Smooth muscle cell (in vitro differentiated cells): ENCODE measurements around the gene SFXN1. TPM values are rescaled to one million over a fixed set of nuclear protein-coding genes. Genes with fewer than 3 reads are reported as not detected.

Experiments used
- DNase-seq: peaks from one replicate; lab custom pipeline; 2025; ENCODE audit not compliant: unreplicated experiment; lab: John Stamatoyannopoulos, UW
- H2AFZ ChIP-seq: fragments of 200-600 bp; sonication (generic); 2 replicates; pipeline ENCODE4 v1.6.0; 2016; ENCODE audit warnings: antibody characterized with exemption, low read depth, mild to moderate bottlenecking
- H3F3A ChIP-seq: fragments of 200-600 bp; sonication (generic); 2 replicates; pipeline ENCODE4 v1.6.0; 2017; ENCODE audit warnings: antibody characterized with exemption, low read depth
- H3K27ac ChIP-seq: fragments of 200-600 bp; sonication (generic); 2 replicates; pipeline ENCODE4 v1.5.1; 2016; ENCODE audit warnings: low read depth, mild to moderate bottlenecking
- H3K27me3 ChIP-seq: fragments of 200-600 bp; sonication (generic); 2 replicates; pipeline ENCODE4 v1.6.1; 2016; ENCODE audit warnings: low read depth, mild to moderate bottlenecking
- H3K36me3 ChIP-seq: fragments of 200-600 bp; sonication (generic); 2 replicates; pipeline ENCODE4 v1.5.1; 2016; ENCODE audit warnings: low read depth
- H3K4me1 ChIP-seq: fragments of 200-600 bp; sonication (generic); 2 replicates; pipeline ENCODE4 v1.5.1; 2016; ENCODE audit warnings: low read depth
- H3K4me2 ChIP-seq: fragments of 200-600 bp; sonication (generic); 2 replicates; pipeline ENCODE4 v1.6.0; 2016; ENCODE audit warnings: mild to moderate bottlenecking
- H3K4me3 ChIP-seq: fragments of 200-600 bp; sonication (generic); 2 replicates; pipeline ENCODE4 v1.5.1; 2016; ENCODE audit warnings: mild to moderate bottlenecking
- H3K79me2 ChIP-seq: fragments of 200-600 bp; sonication (generic); 2 replicates; pipeline ENCODE4 v1.6.0; 2016; ENCODE audit warnings: low read depth, mild to moderate bottlenecking
- H3K9ac ChIP-seq: fragments of 200-600 bp; sonication (generic); 2 replicates; pipeline ENCODE4 v1.6.0; 2016; ENCODE audit warnings: low read depth
- H3K9me3 ChIP-seq: fragments of 200-600 bp; sonication (generic); replicated peaks from 2 replicates; pipeline ENCODE4 v1.5.1; 2016; ENCODE audit warnings: low read depth
- H4K20me1 ChIP-seq: fragments of 200-600 bp; sonication (generic); 2 replicates; pipeline ENCODE4 v1.6.0; 2016; ENCODE audit warnings: low read depth
- CTCF ChIP-seq: fragments of 200-600 bp; sonication (generic); IDR thresholded peaks from 2 replicates; pipeline ENCODE4 v1.5.1; 2017; ENCODE audit warnings: borderline replicate concordance, mild to moderate bottlenecking, antibody characterized with exemption; ENCODE audit not compliant: insufficient read depth, poor library complexity, severe bottlenecking
- WGBS: methylation state at CpG from one replicate; pipeline ENCODE4 v1.1.7; 2016; ENCODE audit warnings: low lambda C conversion rate; 5-methylcytosine and 5-hydroxymethylcytosine counted together
- polyA plus RNA-seq: library from polyadenylated mRNA; unstranded; fragments of >200 nt; fragmentation: Nextera tagmentation; extraction: Ambion mirVana; gene quantifications from 2 replicates; pipeline ENCODE4 v1.2.1, GENCODE V29; 2016
- total RNA-seq: library from RNA; depleted of rRNA; stranded (reverse); fragments of >200 nt; gene quantifications from 2 replicates; pipeline ENCODE4 v1.2.3, GENCODE V29; 2014

SFXN1 gene
- total and polyA plus RNA-seq, 2 experiments from 2014 or later = 63.9 to 136 TPM

DNA sequence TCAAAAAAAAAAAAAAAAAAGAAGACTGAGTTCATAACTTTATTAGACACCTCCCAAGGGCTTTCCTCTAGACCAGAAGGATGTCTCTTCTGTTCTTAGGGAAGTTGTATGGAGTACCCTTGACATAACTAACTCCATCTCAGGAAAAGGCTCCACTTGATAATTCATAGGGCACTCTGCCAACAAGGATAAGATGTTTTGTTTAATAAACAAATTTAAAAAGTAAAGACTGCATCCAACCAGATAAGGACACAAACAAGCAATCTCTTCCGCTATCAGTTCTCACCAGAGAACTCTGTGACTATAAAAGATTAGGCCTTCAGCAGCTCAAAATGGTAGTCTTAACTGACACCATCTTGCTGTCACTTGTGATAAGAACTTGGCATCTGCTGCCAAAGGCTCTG lies 65.8 kb downstream of the SFXN1 start:
- 72% methylated on average over 1 of the region's 1 CpG for WGBS
- H3K4me2 ChIP-seq = no peak overlapping the region
- no peaks in the 10 kb centered on the region for H3K36me3 ChIP-seq

DNA sequence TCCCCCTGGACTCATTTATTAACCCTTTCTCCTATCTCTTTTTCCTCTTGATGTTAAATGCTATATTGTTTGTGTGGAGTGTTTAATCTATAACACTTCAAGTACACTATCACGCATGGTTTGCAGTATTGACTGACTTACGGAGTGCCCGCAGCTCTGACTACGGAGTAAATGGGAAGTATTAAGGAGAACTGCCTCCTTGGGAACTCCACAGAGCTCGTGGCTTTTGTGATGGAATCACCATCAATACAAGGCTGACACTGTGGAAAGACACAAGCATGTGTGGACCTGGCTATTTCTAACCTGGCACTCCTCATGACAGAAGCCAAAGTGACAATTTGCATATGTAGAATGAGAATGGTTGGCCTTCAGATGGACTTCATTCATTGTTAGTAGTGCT lies 66.2 kb downstream of the SFXN1 start:
- H3K4me1 ChIP-seq = peaks cover 19% of the 10 kb centered on the region
- WGBS = 88% methylated on average over 5 of the region's 5 CpGs
- H2AFZ ChIP-seq = no peak overlapping the region
- H3K9me3 ChIP-seq = no peaks in the 10 kb centered on the region
- no peak for TF ChIP-seq CTCF
- no peaks in the 10 kb centered on the region for H3K79me2 ChIP-seq
- no peaks in the 10 kb centered on the region for H3F3A ChIP-seq
- no peak overlapping the region for H3K4me3 ChIP-seq
- no peak for DNase-seq
- H3K27me3 ChIP-seq = peaks cover 14% of the 10 kb centered on the region
- no peaks in the 10 kb centered on the region for H3K36me3 ChIP-seq
- no peaks in the 10 kb centered on the region for H4K20me1 ChIP-seq
- H3K9ac ChIP-seq = no peak overlapping the region
- H3K27ac ChIP-seq = no peak overlapping the region
- H3K4me2 ChIP-seq = no peak overlapping the region

More for the DNA sequence above, 65.8 kb downstream of the SFXN1 start:
- H3K4me3 ChIP-seq = no peak overlapping the region
- no peaks in the 10 kb centered on the region for H4K20me1 ChIP-seq
- peaks cover 19% of the 10 kb centered on the region for H3K4me1 ChIP-seq
- H3K9me3 ChIP-seq = no peaks in the 10 kb centered on the region
- DNase-seq = no peak
- no peak overlapping the region for H2AFZ ChIP-seq
- no peaks in the 10 kb centered on the region for H3K79me2 ChIP-seq
- no peak overlapping the region for H3K27ac ChIP-seq
- peaks cover 14% of the 10 kb centered on the region for H3K27me3 ChIP-seq
- no peak for TF ChIP-seq CTCF
- no peaks in the 10 kb centered on the region for H3F3A ChIP-seq
- no peak overlapping the region for H3K9ac ChIP-seq

DNA sequence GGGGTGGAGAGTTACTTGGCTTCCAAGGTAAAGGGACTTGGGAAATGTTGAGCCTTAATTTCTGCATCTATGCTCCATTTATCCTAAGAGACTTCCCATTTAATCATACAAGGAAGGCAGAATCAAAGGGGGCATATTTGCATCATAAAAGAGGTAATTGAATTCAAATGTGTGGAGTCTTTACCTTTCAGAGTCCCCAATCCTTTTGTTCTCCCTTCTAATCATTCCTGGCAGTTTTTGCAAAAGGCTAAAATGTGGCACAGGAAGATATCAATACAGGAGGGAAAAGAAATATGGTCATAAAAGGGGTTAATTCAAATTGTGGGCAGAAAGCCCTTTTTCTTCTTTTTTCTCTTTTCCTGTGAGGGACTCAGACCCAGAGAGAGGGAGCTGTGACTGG lies 69.5 kb downstream of the SFXN1 start:
- Histone ChIP-seq H3K4me3 (no peak overlapping the region), H2AFZ (no peak overlapping the region), H3K9me3 (no peaks in the 10 kb centered on the region), H4K20me1 (no peaks in the 10 kb centered on the region), H3K9ac (no peak overlapping the region), H3K79me2 (no peaks in the 10 kb centered on the region), H3K36me3 (no peaks in the 10 kb centered on the region), H3F3A (no peaks in the 10 kb centered on the region), H3K4me1 (peaks cover 19% of the 10 kb centered on the region), H3K4me2 (no peak overlapping the region), H3K27ac (no peak overlapping the region), H3K27me3 (peaks cover 14% of the 10 kb centered on the region)
- no peak for TF ChIP-seq CTCF
- DNase-seq = no peak

DNA sequence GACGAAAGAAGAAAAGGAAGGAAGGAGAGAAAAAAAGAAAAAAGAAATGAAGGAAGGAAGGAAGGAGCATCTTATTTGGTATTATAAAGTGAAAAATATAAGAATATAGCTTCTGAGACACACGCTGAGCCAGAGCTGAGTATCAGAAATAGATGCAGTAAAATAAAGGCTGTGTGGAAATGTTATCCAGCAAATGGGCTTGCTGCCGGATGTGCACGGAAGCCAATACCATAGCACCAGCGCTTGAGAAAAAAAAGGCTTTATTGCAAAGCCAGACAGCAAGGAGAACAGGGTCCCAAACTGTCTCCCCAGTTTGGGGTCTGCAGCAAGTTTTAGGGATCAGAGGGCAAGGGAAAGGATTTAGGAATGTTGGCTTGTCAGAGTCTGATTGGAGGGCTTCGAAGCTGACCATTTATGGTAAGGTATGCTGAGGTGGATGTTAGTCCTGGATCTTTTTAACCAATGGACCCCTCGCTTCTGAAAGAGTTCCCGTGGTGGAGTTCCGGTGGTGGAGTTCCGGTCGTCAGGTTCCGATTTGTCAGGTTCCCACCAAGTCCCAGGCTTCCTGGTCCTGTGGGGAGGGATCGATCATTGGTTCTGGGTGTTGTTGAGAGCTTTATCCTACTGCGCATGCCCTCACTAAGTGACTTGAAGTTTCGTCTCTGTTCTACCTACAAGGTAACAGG lies 70.4 kb downstream of the SFXN1 start:
- WGBS = 73% methylated on average over 15 of the region's 15 CpGs
- no peak overlapping the region for H3K4me2 ChIP-seq
- no peak overlapping the region for H3K4me3 ChIP-seq
- H3K79me2 ChIP-seq = no peaks in the 10 kb centered on the region
- no peak overlapping the region for H3K27ac ChIP-seq
- no peak for TF ChIP-seq CTCF
- peaks cover 14% of the 10 kb centered on the region for H3K27me3 ChIP-seq
- peaks cover 19% of the 10 kb centered on the region for H3K4me1 ChIP-seq
- no peaks in the 10 kb centered on the region for H3F3A ChIP-seq
- no peak overlapping the region for H2AFZ ChIP-seq
- no peaks in the 10 kb centered on the region for H3K9me3 ChIP-seq
- no peak overlapping the region for H3K9ac ChIP-seq
- no peaks in the 10 kb centered on the region for H3K36me3 ChIP-seq
- no peaks in the 10 kb centered on the region for H4K20me1 ChIP-seq
- no peak for DNase-seq
